ENCODE results near the gene SMAD9.

DNA sequence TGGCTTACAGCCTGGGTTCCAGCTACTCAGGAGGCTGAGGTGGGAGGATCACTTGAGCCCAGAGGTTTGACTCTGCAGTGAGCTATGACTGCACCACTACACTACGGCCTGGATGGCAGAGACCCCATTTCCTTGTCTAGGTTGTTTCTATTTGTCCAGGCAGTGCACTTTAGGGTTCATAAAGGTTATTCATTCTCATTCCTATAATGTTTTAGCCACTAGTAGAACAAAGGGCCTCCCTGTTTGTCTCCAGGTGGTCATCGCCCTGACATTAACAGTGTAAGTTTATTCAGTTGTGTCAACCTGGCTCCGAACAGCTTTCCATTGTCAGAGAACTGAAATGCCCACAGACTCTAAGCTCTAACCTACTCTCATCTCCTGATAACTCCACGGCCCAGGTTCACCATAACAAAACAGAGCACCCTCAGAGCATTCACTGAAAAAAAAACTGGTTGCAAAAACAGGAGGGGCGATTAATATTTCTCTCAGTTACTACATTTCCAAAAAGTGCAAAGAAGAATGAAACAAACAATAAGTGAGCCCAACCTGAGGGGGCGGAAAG lies 37.1 kb downstream of the SMAD9 start:
- TF ChIP-seq, protein P1, sequence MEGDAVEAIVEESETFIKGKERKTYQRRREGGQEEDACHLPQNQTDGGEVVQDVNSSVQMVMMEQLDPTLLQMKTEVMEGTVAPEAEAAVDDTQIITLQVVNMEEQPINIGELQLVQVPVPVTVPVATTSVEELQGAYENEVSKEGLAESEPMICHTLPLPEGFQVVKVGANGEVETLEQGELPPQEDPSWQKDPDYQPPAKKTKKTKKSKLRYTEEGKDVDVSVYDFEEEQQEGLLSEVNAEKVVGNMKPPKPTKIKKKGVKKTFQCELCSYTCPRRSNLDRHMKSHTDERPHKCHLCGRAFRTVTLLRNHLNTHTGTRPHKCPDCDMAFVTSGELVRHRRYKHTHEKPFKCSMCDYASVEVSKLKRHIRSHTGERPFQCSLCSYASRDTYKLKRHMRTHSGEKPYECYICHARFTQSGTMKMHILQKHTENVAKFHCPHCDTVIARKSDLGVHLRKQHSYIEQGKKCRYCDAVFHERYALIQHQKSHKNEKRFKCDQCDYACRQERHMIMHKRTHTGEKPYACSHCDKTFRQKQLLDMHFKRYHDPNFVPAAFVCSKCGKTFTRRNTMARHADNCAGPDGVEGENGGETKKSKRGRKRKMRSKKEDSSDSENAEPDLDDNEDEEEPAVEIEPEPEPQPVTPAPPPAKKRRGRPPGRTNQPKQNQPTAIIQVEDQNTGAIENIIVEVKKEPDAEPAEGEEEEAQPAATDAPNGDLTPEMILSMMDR (IDR thresholded peaks at IDR 0.05): no peak
- no peak for TF ChIP-seq POLR2A (IDR thresholded peaks at IDR 0.05)

Measured in thyroid gland (tissue), 4 donors.